Pulmonary artery endothelial cell (primary cell): Measurements from ENCODE around the gene POLR1C. TPM values are rescaled to one million over a fixed set of nuclear protein-coding genes. Genes with fewer than 3 reads are reported as not detected.
"Not testable (repeated sequence)": the region's sequence is repeated elsewhere in the genome, so short reads cannot be mapped to it uniquely, and the experiment has no call there.

ENCODE experiments used
- DNase-seq: peaks from one replicate; pipeline ENCODE4 v3.0.0-alpha.2; 2011; ENCODE audit warnings: low read depth, low spot score
- total RNA-seq: library from RNA; depleted of rRNA; stranded (reverse); fragments of >200 nt; gene quantifications from 2 replicates; pipeline ENCODE4 v1.2.3, GENCODE V29; 2014

Gene POLR1C
- total RNA-seq, 1 donor from 2014 or later = 47.5 TPM

- no peak for DNase-seq
Measured at GRCh38 chr6:43509984-43510826, 6.7 kb upstream of the POLR1C start, which contains the start of gene LRRC73. Gene LRRC73, minus strand, starts transcription at chr6:43510346. Its CDS starts 561 bp downstream, at chr6:43509785.

- DNase-seq = no peak
Measured at GRCh38 chr6:43510827-43511163, 6.1 kb upstream of the POLR1C start.

GRCh38 chr6:43511824-43512415 lies 5.0 kb upstream of the POLR1C start:
- no peak for DNase-seq

GRCh38 chr6:43515808-43516207 lies 1.1 kb upstream of the POLR1C start:
- DNase-seq = no peak

- DNase-seq = no peak
Measured at GRCh38 chr6:43516367-43516696, 557 bp upstream of the POLR1C start.

GRCh38 chr6:43517505-43518357 lies 842 bp downstream of the POLR1C start:
- no peak for DNase-seq

GRCh38 chr6:43520097-43520496 lies 3.2 kb downstream of the POLR1C start:
- no peak for DNase-seq

GRCh38 chr6:43521836-43522235 lies 4.9 kb downstream of the POLR1C start:
- DNase-seq = no peak

- DNase-seq = no peak
Measured at GRCh38 chr6:43522547-43523261, 5.8 kb downstream of the POLR1C start.

GRCh38 chr6:43523284-43523683 lies 6.4 kb downstream of the POLR1C start:
- no peak for DNase-seq

- no peak for DNase-seq
Measured at GRCh38 chr6:43524483-43524961, 7.6 kb downstream of the POLR1C start.

- no peak for DNase-seq
Measured at GRCh38 chr6:43532201-43532600, 15.3 kb downstream of the POLR1C start.

- DNase-seq = not testable (repeated sequence)
Measured at GRCh38 chr6:43538986-43539385, 22.1 kb downstream of the POLR1C start.

GRCh38 chr6:43539409-43539808 lies 22.5 kb downstream of the POLR1C start:
- DNase-seq = not testable (repeated sequence)

GRCh38 chr6:43540507-43540906 lies 23.6 kb downstream of the POLR1C start:
- DNase-seq = no peak

GRCh38 chr6:43541774-43542471 lies 25.0 kb downstream of the POLR1C start:
- no peak for DNase-seq

GRCh38 chr6:43544461-43544860 lies 27.6 kb downstream of the POLR1C start:
- DNase-seq = no peak

- no peak for DNase-seq
Measured at GRCh38 chr6:43547222-43547621, 30.3 kb downstream of the POLR1C start.

GRCh38 chr6:43557620-43558019 lies 40.7 kb downstream of the POLR1C start:
- not testable (repeated sequence) for DNase-seq

GRCh38 chr6:43559328-43559727 lies 42.4 kb downstream of the POLR1C start:
- DNase-seq = no peak
